Liver (tissue), 9 donors: Measurements from ENCODE around the gene MAPRE3. TPM values are rescaled to one million over a fixed set of nuclear protein-coding genes. Genes with fewer than 3 reads are reported as not detected.

Experiments
- DNase-seq: peaks from one replicate; pipeline ENCODE4 v3.0.0-alpha.2; 2017; ENCODE audit warnings: low spot score
- H3K27ac ChIP-seq, 2 donors: one replicate each; pipeline ENCODE4 v1.7.0; 2013; ENCODE audit warnings: inconsistent platforms in 2 of 2, low read length in 2 of 2, control low read depth in 1 of 2, low read depth in 1 of 2, mild to moderate bottlenecking in 1 of 2
- H3K27me3 ChIP-seq, 4 donors: one replicate each; pipeline versions ENCODE4 v1.6.1 to v1.7.0; 2013; ENCODE audit warnings: low read length in 3 of 4, inconsistent platforms in 1 of 4, mild to moderate bottlenecking in 1 of 4, moderate library complexity in 1 of 4; ENCODE audit not compliant: control insufficient read depth in 4 of 4, insufficient read depth in 4 of 4
- H3K36me3 ChIP-seq, 4 donors: one replicate each; pipeline versions ENCODE4 v1.6.1 to v1.7.0; 2013; ENCODE audit warnings: low read length in 3 of 4, mild to moderate bottlenecking in 3 of 4, low read depth in 1 of 4, moderate library complexity in 1 of 4; ENCODE audit not compliant: control insufficient read depth in 4 of 4, insufficient read depth in 3 of 4
- H3K4me1 ChIP-seq, 4 donors: one replicate each; pipeline versions ENCODE4 v1.6.1 to v1.7.0; 2013; ENCODE audit warnings: low read length in 3 of 4, mild to moderate bottlenecking in 3 of 4, moderate library complexity in 1 of 4; ENCODE audit not compliant: control insufficient read depth in 4 of 4, insufficient read depth in 4 of 4
- H3K4me3 ChIP-seq, 3 donors: one replicate each; pipeline versions ENCODE4 v1.6.1 to v1.7.0; 2013; ENCODE audit warnings: low read length in 3 of 3, control low read depth in 1 of 3, low read depth in 1 of 3, mild to moderate bottlenecking in 1 of 3
- H3K9ac ChIP-seq, 2 donors: one replicate each; pipeline ENCODE4 v1.7.0; 2013; ENCODE audit warnings: low read length in 2 of 2, mild to moderate bottlenecking in 2 of 2, moderate library complexity in 2 of 2, control low read depth in 1 of 2, low read depth in 1 of 2
- H3K9me3 ChIP-seq, 4 donors: one replicate each; pipeline versions ENCODE4 v1.6.1 to v1.7.0; 2013; ENCODE audit warnings: low read length in 3 of 4; ENCODE audit not compliant: control insufficient read depth in 4 of 4
- EGR1 ChIP-seq, 2 donors: IDR thresholded peaks; 2 replicates each; pipeline ENCODE4 v1.6.1; 2016 to 2018; ENCODE audit warnings: antibody characterized with exemption in 2 of 2, low read depth in 2 of 2
- FOXA1 ChIP-seq: IDR thresholded peaks from 2 replicates; pipeline ENCODE4 v1.6.1; 2016; ENCODE audit warnings: antibody characterized with exemption
- FOXA2 ChIP-seq: IDR thresholded peaks from 2 replicates; pipeline ENCODE4 v1.6.1; 2016; ENCODE audit warnings: antibody characterized with exemption
- HNF4A ChIP-seq, 2 donors: conservative IDR thresholded peaks; 2 replicates each; pipeline ENCODE4 v1.6.1; 2016; ENCODE audit warnings: antibody characterized with exemption in 2 of 2, mild to moderate bottlenecking in 2 of 2
- HNF4G ChIP-seq: IDR thresholded peaks from 2 replicates; pipeline ENCODE4 v1.6.1; 2016; ENCODE audit warnings: antibody characterized with exemption
- JUND ChIP-seq, 2 donors: IDR thresholded peaks; 2 replicates each; pipeline ENCODE4 v1.6.1; 2016; ENCODE audit warnings: antibody characterized with exemption in 2 of 2
- NR2F2 ChIP-seq: IDR thresholded peaks from 2 replicates; pipeline ENCODE4 v1.6.1; 2016; ENCODE audit warnings: antibody characterized with exemption
- RAD21 ChIP-seq, 2 donors: IDR thresholded peaks; 2 replicates each; pipeline ENCODE4 v1.6.1; 2016; ENCODE audit warnings: antibody characterized with exemption in 2 of 2, mild to moderate bottlenecking in 2 of 2
- RXRA ChIP-seq, 2 donors: IDR thresholded peaks; 2 replicates each; pipeline ENCODE4 v1.6.1; 2017 to 2018; ENCODE audit warnings: antibody characterized with exemption in 2 of 2, mild to moderate bottlenecking in 1 of 2
- SP1 ChIP-seq: IDR thresholded peaks from 2 replicates; pipeline ENCODE4 v1.6.1; 2018; ENCODE audit warnings: antibody characterized with exemption, mild to moderate bottlenecking
- TAF1 ChIP-seq: conservative IDR thresholded peaks from 2 replicates; pipeline ENCODE4 v1.6.1; 2016; ENCODE audit warnings: antibody characterized with exemption, mild to moderate bottlenecking
- YY1 ChIP-seq: IDR thresholded peaks from 2 replicates; pipeline ENCODE4 v1.6.1; 2016; ENCODE audit warnings: antibody characterized with exemption, mild to moderate bottlenecking
- WGBS: extraction: QIAGEN DNeasy Blood & Tissue Kit; methylation state at CpG from one replicate; pipeline ENCODE4 v1.1.7; 2013; 5-methylcytosine and 5-hydroxymethylcytosine counted together
- polyA plus RNA-seq, 2 donors: library from polyadenylated mRNA; stranded (reverse) in 1 of 2; unstranded in 1 of 2; fragments of 200-250 nt in 1 of 2; fragments of >200 nt in 1 of 2; fragmentation: Nextera tagmentation in 1 of 2; extraction: Ambion mirVana in 1 of 2; gene quantifications; one replicate each; pipeline versions ENCODE4 v1.2.1 to v1.2.3, GENCODE V29; 2013 to 2015
- total RNA-seq, 2 donors: library from RNA; depleted of rRNA; stranded (reverse); fragments of >200 nt; gene quantifications; one replicate each; pipeline ENCODE4 v1.2.3, GENCODE V29; 2014
- TF ChIP-seq, protein P1 (sequence below): IDR thresholded peaks from 2 replicates; pipeline ENCODE4 v1.6.1; 2016; ENCODE audit warnings: antibody characterized with exemption
- TF ChIP-seq, protein P2 (sequence below): IDR thresholded peaks from 2 replicates; pipeline ENCODE4 v1.6.1; 2016; ENCODE audit warnings: antibody characterized with exemption, mild to moderate bottlenecking
- donor health status: healthy.
- donor health status: healthy.
- donor health status: healthy.
- donor health status: healthy.
- donor health status: healthy.

MAPRE3 gene
- total and polyA plus RNA-seq, 4 donors, result 1.0 to 15.8 (median 9.8) TPM

DNA sequence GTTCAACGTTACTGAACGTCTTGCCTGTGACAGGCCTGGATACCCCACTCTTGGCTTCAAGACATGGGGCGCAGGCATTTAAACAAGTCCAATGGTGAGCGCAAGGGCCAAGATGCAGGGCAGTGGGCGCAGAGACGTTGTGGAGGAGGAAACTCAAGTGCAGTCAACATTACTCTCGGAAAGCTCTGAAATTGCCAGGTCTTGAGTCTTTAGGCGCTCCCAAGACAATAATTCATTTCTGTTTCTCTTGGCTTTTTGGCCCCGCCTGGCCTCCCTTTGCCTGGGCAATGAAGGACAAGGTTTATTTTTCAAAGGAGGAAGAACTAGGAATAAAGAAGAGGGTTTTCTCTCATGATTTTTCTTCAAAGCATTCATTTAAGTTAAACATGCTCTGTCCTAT lies 49.0 kb downstream of the MAPRE3 start:
- H3K27me3 ChIP-seq, result no peaks in the 10 kb centered on the region
- H3K27ac ChIP-seq, result no peak overlapping the region
- peaks cover 3 to 21% (median 8%) of the 10 kb centered on the region in 4 donors for H3K36me3 ChIP-seq
- 94% methylated on average over 9 of the region's 9 CpGs for WGBS
- peaks cover 26 to 65% (median 54%) of the 10 kb centered on the region in 4 donors for H3K4me1 ChIP-seq
- DNase-seq, result no peak
- H3K9ac ChIP-seq, result no peak overlapping the region
- H3K4me3 ChIP-seq, result no peak overlapping the region
- H3K9me3 ChIP-seq, result no peaks in the 10 kb centered on the region
- TF ChIP-seq RAD21 (IDR thresholded peaks at IDR 0.05) (no peak), TAF1 (no peak), NR2F2 (no peak), FOXA2 (no peak), YY1 (no peak), EGR1 (IDR thresholded peaks at IDR 0.05; ENCODE audit: low read depth in 2 of 2) (no peak), SP1 (no peak)
- TF ChIP-seq, protein P1, sequence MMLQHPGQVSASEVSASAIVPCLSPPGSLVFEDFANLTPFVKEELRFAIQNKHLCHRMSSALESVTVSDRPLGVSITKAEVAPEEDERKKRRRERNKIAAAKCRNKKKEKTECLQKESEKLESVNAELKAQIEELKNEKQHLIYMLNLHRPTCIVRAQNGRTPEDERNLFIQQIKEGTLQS, result no peak
- TF ChIP-seq, protein P2, sequence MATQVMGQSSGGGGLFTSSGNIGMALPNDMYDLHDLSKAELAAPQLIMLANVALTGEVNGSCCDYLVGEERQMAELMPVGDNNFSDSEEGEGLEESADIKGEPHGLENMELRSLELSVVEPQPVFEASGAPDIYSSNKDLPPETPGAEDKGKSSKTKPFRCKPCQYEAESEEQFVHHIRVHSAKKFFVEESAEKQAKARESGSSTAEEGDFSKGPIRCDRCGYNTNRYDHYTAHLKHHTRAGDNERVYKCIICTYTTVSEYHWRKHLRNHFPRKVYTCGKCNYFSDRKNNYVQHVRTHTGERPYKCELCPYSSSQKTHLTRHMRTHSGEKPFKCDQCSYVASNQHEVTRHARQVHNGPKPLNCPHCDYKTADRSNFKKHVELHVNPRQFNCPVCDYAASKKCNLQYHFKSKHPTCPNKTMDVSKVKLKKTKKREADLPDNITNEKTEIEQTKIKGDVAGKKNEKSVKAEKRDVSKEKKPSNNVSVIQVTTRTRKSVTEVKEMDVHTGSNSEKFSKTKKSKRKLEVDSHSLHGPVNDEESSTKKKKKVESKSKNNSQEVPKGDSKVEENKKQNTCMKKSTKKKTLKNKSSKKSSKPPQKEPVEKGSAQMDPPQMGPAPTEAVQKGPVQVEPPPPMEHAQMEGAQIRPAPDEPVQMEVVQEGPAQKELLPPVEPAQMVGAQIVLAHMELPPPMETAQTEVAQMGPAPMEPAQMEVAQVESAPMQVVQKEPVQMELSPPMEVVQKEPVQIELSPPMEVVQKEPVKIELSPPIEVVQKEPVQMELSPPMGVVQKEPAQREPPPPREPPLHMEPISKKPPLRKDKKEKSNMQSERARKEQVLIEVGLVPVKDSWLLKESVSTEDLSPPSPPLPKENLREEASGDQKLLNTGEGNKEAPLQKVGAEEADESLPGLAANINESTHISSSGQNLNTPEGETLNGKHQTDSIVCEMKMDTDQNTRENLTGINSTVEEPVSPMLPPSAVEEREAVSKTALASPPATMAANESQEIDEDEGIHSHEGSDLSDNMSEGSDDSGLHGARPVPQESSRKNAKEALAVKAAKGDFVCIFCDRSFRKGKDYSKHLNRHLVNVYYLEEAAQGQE, result no peak

DNA sequence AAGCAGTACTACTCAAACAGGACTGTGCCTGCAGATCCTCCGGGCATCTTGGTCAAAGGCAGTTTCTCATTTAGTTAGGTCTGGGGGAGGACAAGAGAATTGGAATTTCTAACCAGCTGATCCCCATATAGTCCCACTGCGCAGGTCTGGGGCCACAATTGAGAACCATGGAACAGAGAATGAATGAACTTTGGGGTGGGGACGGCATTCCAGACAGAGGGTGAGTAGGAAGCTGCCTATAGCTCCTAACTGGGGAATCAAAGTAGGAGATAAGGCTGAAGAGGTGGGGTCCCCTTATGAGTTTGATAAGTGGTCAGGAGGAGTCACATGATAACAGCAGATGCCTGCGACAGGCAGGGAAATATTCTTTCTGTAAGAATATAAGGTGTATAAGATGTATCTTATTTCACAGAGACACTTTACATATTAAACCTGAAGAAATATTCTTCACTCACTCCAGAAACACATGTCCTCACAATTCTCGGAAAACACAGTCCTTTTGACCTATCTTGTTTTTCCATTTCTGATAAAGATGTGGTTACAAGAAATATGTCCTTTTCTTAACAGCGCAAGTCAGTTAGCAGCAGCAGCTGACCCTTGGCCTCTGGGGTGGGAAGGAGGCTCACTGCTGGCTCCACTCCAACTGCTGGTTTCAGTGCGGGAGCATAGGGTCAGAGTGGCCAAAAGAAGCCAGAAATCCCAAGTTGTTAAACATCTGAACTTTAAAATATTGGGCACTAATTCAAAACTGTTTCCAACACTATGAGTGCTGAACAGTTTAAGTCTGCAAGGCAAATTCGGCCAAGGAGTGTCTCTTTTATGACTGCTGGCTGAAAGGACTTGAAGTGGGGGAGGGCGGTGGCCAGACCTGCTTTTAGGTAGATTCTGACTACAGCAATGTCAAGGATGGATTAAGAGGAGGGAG lies 49.8 kb downstream of the MAPRE3 start:
- Histone ChIP-seq H3K4me1 (peaks cover 20 to 59% (median 49%) of the 10 kb centered on the region in 4 donors), H3K4me3 (no peak overlapping the region), H3K27me3 (no peaks in the 10 kb centered on the region), H3K36me3 (peaks cover 3 to 23% (median 8%) of the 10 kb centered on the region in 4 donors), H3K9me3 (no peaks in the 10 kb centered on the region), H3K9ac (no peak overlapping the region), H3K27ac (peak overlapping the region in 1 of 2 donors; percentile 1)
- peak; percentile 56 for DNase-seq
- 50% methylated on average over 9 of the region's 9 CpGs for WGBS
- TF ChIP-seq, protein P2, result peak; percentile 73
- TF ChIP-seq RAD21 (IDR thresholded peaks at IDR 0.05) (peak; percentile 22 to 50), NR2F2 (peak; percentile 100), EGR1 (IDR thresholded peaks at IDR 0.05; ENCODE audit: low read depth in 2 of 2) (no peak), JUND (IDR thresholded peaks at IDR 0.05) (no peak), HNF4A (conservative IDR thresholded peaks at IDR 0.05) (peak; percentile 65 to 67), RXRA (IDR thresholded peaks at IDR 0.05) (peak; percentile 56 to 58), FOXA1 (no peak), SP1 (peak; percentile 57), HNF4G (peak; percentile 10)
